GM19193 (cell line): Measurements from ENCODE around the gene CAMK2D.

ENCODE experiments used
- POLR2A ChIP-seq: IDR thresholded peaks from 4 replicates; pipeline ENCODE4 v1.6.1; 2011; ENCODE audit not compliant: insufficient read depth, insufficient read length; ENCODE audit errors: extremely low read depth

The CAMK2D gene

GRCh38 chr4:113547487-113548042 lies 214.0 kb downstream of the CAMK2D start:
- no peak for TF ChIP-seq POLR2A

GRCh38 chr4:113541933-113542332 lies 219.6 kb downstream of the CAMK2D start:
- TF ChIP-seq POLR2A, result no peak

- no peak for TF ChIP-seq POLR2A
Observed at GRCh38 chr4:113540859-113541258, 220.7 kb downstream of the CAMK2D start.

GRCh38 chr4:113539408-113539807 lies 222.1 kb downstream of the CAMK2D start:
- TF ChIP-seq POLR2A, result no peak

- TF ChIP-seq POLR2A, result no peak
Observed at GRCh38 chr4:113537628-113538027, 223.9 kb downstream of the CAMK2D start.

GRCh38 chr4:113537203-113537602 lies 224.3 kb downstream of the CAMK2D start:
- TF ChIP-seq POLR2A, result no peak

- no peak for TF ChIP-seq POLR2A
Observed at GRCh38 chr4:113534711-113535110, 226.8 kb downstream of the CAMK2D start.

GRCh38 chr4:113531572-113531971 lies 230.0 kb downstream of the CAMK2D start:
- no peak for TF ChIP-seq POLR2A

GRCh38 chr4:113528395-113528794 lies 233.1 kb downstream of the CAMK2D start:
- TF ChIP-seq POLR2A, result no peak

GRCh38 chr4:113525521-113525920 lies 236.0 kb downstream of the CAMK2D start:
- no peak for TF ChIP-seq POLR2A

GRCh38 chr4:113524505-113525186 lies 236.9 kb downstream of the CAMK2D start:
- no peak for TF ChIP-seq POLR2A

GRCh38 chr4:113524096-113524495 lies 237.4 kb downstream of the CAMK2D start:
- no peak for TF ChIP-seq POLR2A

GRCh38 chr4:113522433-113522832 lies 239.1 kb downstream of the CAMK2D start:
- TF ChIP-seq POLR2A, result no peak

GRCh38 chr4:113513382-113513781 lies 248.2 kb downstream of the CAMK2D start:
- no peak for TF ChIP-seq POLR2A

GRCh38 chr4:113512880-113513279 lies 248.7 kb downstream of the CAMK2D start:
- TF ChIP-seq POLR2A, result no peak

GRCh38 chr4:113511944-113512343 lies 249.6 kb downstream of the CAMK2D start:
- TF ChIP-seq POLR2A, result no peak
